ENCODE measurements around the gene KLHDC1.
"Not testable (repeated sequence)": the region's sequence is repeated elsewhere in the genome, so short reads cannot be mapped to it uniquely, and the experiment has no call there.

Gene KLHDC1, protein sequence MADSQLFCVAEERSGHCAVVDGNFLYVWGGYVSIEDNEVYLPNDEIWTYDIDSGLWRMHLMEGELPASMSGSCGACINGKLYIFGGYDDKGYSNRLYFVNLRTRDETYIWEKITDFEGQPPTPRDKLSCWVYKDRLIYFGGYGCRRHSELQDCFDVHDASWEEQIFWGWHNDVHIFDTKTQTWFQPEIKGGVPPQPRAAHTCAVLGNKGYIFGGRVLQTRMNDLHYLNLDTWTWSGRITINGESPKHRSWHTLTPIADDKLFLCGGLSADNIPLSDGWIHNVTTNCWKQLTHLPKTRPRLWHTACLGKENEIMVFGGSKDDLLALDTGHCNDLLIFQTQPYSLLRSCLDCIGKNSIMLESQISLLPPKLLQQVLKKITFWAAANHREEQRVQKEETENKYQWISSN

DNA sequence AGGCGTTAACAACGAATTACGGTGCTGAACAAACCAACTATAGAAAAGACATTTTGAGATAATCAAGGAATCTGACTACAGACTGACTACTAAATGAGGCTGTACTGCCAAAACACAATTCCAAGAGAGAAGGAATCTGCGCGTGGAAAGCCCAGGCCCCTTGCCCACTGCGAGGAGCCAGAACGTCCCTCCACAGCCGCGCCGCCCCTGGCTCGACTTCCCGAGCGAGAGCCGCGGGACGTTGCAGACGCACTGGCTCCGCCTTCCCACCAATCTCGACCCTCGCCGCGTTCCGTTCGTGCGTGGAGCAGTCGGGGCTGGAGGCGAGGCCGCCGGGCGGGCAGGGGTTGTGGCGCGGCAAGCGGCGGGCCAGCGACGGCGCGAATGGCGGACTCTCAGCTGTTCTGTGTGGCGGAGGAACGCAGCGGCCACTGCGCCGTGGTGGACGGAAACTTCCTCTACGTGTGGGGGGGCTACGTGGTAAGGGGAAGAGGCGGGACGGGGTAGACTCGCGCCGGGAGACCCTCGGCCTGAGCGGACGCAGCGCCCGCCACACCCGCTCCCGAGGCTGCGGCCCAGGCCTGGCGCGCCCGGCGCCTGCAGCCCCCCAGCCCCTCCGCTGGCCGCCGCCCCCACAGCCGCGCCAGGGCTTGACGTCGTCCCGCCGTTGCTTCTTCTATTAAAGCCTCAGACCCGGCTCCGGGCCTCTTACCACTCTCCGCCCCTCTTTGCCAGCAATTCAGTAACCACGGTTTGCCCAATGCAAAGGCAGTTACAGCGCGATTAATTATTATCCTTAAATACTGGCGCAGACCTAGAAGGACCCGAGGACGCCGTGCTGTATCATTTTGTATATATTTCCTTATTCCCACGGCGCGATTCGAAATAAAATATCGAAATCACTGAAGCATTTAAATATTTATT is at the start of gene KLHDC1:
Gene KLHDC1, plus strand, starts transcription at position 310 of the 924 bp plus-strand sequence. Its CDS starts 75 bp downstream, at position 385.
- peak; percentile 63 for DNase-seq (ENCODE audit: low read depth)

GRCh38 chr14:49653508-49653907 is 39.4 kb upstream of the KLHDC1 start:
- no peak for DNase-seq (ENCODE audit: low read depth)

GRCh38 chr14:49654511-49654910 is 38.4 kb upstream of the KLHDC1 start:
- DNase-seq (ENCODE audit: low read depth) = no peak

GRCh38 chr14:49657500-49657899 is 35.4 kb upstream of the KLHDC1 start:
- DNase-seq (ENCODE audit: low read depth) = not testable (repeated sequence)

GRCh38 chr14:49659526-49660455 is 33.1 kb upstream of the KLHDC1 start:
- DNase-seq (ENCODE audit: low read depth) = no peak

DNA sequence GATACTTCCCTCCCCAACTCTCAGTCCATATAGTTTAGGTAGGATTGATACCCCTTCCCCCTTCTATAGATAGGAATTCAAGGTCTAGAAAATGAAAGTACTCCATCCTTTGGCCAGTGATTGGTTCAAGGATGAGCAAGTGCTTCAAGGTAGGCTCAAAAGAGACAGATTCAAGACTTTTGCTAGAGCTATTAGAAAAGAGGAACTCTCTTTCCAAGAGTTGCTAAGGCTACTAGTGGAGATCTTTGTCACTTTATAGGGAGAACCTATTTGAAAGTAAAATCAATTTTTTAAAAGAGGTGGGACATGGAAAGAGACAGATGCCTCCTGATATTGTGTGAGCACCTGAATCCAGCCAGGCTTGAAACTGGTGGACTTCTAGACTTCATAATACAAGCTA is 22.4 kb upstream of the KLHDC1 start:
- no peak for DNase-seq (ENCODE audit: low read depth)

GRCh38 chr14:49673586-49673985 is 19.3 kb upstream of the KLHDC1 start:
- no peak for DNase-seq (ENCODE audit: low read depth)

- DNase-seq (ENCODE audit: low read depth) = no peak
These were observed 15.3 kb upstream of the KLHDC1 start for GRCh38 chr14:49677643-49678042.

- no peak for DNase-seq (ENCODE audit: low read depth)
These were observed 13.6 kb upstream of the KLHDC1 start for GRCh38 chr14:49679271-49679670.

DNA sequence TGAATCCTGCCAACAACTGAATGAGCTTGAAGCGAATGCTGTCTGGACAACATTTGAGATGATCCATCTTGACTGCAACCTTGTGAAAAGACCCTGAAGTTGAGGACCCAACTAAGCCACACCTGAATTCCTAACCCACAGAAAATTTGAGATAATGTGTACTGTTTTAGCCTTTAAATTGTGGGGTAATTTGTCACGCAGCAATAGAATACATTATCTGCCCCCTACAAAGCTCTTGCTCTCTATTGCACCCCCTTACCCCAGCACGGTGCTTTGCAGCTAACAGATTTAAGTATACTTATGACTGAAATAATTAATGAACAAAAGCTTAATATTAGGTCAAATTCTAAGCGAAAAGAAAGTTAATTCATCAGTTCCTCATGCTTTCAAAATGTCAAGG is 6.5 kb upstream of the KLHDC1 start:
- no peak for DNase-seq (ENCODE audit: low read depth)

GRCh38 chr14:49687942-49688700 is 4.8 kb upstream of the KLHDC1 start, which contains the start of gene POLE2:
Gene POLE2, minus strand, starts transcription at chr14:49688214. Its CDS starts 11 bp downstream, at chr14:49688203.
- peak; percentile 57 for DNase-seq (ENCODE audit: low read depth)

GRCh38 chr14:49688701-49689030 is 4.3 kb upstream of the KLHDC1 start:
- no peak for DNase-seq (ENCODE audit: low read depth)

GRCh38 chr14:49691031-49691430 is 1.9 kb upstream of the KLHDC1 start:
- no peak for DNase-seq (ENCODE audit: low read depth)

GRCh38 chr14:49692193-49692757 is 645 bp upstream of the KLHDC1 start:
- no peak for DNase-seq (ENCODE audit: low read depth)

DNA sequence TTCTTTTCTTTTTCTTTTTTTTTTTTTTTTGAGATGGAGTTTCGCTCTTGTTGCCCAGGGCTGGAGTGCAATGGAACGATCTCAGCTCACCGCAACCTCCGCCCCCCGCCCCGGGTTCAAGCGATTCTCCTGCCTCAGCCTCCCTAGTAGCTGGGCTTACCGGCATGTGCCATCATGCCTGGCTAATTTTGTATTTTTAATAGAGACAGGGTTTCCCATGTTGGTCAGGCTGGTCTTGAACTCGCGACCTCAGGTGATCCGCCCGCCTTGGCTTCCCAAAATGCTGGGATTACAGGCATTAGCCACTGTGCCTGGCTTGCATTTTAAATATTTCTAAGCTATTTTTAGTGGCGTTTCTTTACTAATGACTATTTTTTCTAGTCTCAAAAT is 810 bp downstream of the KLHDC1 start:
- not testable (repeated sequence) for DNase-seq (ENCODE audit: low read depth)

GRCh38 chr14:49702725-49703124 is 9.8 kb downstream of the KLHDC1 start:
- no peak for DNase-seq (ENCODE audit: low read depth)

DNA sequence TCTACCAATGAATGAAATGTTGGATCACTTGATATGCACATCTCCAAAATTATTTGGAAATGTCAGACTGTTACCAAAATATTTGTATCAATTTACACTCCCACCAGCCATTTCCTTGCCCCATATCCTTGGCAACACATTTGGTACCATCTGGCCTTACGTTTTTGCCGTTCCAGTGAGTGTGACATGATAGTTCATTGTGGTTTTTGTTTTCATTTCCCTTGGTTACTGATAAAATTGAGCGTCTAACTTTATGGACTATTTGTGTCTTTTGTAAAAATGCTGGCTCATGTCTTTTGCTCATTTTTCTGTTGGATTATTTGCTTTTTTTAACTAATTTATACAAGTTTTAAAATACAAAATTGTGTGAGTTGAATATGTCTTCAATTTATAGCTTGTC is 11.0 kb downstream of the KLHDC1 start:
- DNase-seq (ENCODE audit: low read depth) = no peak

DNA sequence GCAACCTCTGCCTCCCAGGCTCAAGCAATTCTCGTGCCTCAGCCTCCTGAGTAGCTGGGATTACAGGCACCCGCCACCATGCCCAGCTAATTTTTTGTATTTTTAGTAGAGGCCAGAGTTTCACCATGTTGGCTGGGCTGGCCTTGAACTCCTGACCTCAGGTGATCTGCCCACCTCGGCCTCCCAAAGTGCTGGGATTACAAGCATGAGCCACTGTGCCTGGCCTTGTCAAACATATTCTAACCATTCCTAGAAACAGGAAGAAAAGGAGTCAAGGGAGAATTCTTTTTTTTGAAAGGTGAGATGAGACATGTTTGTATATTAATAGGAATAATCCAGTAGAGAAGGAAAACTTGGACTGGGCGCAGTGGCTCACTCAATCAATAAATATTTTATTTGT is 11.6 kb downstream of the KLHDC1 start:
- not testable (repeated sequence) for DNase-seq (ENCODE audit: low read depth)

DNA sequence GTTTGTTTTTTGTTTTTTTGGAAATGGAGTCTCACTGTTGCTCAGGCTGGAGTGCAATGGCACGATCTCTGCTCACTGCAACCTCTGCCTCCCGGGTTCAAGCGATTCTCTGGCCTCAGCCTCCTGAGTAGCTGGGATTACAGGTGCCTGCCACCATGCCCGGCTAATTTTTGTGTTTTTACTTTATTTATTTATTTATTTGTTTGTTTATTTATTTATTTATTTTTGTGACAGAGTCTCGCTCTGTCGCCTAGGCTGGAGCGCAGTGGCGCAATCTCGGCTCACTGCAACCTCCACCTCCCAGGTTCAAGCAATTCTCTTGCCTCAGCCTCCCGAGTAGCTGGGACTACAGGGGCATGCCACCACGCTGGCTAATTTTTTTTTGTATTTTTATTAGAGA is 18.1 kb downstream of the KLHDC1 start:
- DNase-seq (ENCODE audit: low read depth) = not testable (repeated sequence)

- DNase-seq (ENCODE audit: low read depth) = no peak
These were observed 27.8 kb downstream of the KLHDC1 start for GRCh38 chr14:49720744-49721143.
